ENCODE measurements around the gene RNF25.

RNF25 gene

GRCh38 chr2:218671097-218671653 lies 627 bp downstream of the RNF25 start:
- DNase-seq = no peak

DNA sequence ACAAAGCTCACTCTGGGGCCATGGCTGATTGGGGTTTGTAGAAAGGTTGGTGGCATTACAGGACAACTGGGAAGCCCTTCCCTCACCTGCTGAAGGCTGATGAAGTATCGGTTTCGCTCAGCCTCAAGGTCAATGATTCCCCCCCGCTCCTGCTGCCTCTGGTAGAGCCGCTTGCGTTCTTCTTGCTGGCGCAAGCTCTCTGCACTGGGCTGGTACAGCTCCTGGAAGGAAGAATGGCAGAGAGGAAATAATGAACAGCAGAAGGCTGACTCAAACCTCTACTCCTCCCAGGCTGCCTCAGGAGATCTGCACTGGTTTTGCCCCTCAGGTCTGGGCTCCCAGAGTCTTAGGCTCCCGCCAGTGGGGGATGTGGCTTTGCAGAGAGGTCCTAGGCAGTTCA lies 7.1 kb downstream of the RNF25 start:
- DNase-seq = no peak

GRCh38 chr2:218663901-218664300 lies 7.9 kb downstream of the RNF25 start:
- DNase-seq = no peak

DNA sequence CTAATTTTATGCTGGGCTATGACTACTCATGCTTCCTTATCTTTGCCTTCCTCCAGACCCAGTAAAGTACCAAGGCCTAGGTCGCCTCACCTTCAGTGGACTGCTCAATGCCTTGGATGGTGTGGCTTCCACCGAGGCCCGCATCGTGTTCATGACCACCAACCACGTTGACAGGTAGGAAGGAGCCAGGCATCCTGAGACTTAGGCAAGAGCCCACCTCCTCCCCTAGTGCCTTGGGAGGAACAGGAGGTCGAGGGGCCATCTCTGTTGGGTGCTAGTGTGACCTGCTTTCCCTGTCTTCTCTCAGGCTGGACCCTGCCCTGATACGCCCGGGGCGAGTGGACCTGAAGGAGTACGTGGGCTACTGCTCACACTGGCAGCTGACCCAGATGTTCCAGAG lies 9.0 kb downstream of the RNF25 start:
- no peak for DNase-seq

DNA sequence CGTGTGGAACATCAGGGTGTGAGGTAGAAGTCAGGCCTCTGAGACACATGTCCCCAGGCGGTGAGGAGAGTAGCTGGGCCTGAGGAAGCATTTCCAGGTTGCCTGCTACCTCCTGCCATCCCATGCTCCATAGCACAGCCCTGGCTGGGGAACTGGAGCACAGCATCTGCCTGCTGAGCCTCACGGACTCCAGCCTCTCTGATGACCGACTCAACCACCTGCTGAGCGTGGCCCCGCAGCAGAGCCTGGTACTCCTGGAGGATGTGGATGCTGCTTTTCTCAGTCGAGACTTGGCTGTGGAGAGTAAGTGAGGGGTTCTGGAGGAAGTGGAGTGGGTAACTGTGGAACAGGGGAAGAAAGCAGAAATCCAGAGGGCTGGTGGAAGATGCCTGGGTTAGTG lies 9.4 kb downstream of the RNF25 start:
- no peak for DNase-seq

DNA sequence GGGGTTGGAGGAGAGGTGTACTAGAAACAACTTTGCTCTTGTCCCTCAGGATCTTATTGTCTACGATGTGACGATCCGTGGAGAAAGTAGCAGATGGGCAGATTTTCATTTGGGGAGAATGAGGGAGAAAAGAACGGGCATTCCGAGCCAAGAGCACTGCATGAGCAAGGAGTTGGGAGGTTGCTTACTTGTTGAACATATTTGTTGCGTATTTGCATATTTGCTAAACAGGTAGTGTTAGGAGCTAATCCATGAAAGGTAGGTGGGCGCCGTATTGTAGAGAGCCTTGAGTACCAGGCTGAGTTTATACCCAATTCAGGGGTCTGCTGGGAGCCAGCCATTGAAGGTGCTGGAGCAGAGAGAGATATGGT lies 11.8 kb downstream of the RNF25 start:
- DNase-seq = no peak

DNA sequence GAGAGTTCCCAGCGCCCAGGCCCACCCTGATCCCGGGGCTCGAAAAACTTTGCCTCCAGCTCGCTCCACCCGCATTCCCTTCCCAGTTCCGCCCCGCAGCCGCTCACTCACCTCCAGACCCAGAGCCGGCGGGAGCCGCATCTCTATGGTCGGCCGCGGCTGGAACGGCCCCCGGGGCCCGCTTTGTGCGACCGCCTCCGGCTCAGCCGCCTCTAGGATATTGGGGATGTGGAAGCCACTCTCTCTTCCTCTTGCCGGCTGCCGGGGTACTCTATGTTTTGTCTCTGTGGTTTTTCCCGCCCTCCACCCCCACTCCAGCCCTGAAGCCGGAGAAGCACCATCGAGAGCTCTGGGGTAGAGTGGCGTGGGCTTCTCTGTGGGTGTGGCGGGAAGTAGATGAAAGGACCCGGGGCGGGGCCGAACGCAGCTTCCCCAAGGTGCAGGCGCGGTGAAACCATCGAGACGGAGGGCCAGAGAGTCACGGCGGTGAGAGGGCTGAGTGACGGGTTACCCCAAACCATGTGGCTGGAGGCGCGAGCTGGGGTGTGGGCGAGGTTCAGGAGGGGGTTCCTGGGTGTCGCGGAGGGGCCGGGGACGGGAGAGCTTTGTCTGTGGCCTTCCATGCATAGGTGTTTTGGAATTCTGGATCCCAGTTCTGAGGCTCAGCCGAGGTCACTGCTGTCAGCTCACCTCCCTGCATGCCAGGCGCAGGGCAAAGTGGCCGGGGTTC lies 12.4 kb downstream of the RNF25 start, which contains the start of the genes BCS1L and ZNF142:
Gene BCS1L, plus strand, starts transcription at position 426 of the 730 bp plus-strand sequence. CDS start 1,305 bp downstream, outside the sequence.
Gene ZNF142, minus strand, starts transcription at position 366 of the 730 bp plus-strand sequence. CDS start 3,194 bp downstream, outside the sequence.
- DNase-seq = peak; percentile 88

GRCh38 chr2:218658671-218659257 lies 13.0 kb downstream of the RNF25 start:
- DNase-seq = peak; percentile 11

DNA sequence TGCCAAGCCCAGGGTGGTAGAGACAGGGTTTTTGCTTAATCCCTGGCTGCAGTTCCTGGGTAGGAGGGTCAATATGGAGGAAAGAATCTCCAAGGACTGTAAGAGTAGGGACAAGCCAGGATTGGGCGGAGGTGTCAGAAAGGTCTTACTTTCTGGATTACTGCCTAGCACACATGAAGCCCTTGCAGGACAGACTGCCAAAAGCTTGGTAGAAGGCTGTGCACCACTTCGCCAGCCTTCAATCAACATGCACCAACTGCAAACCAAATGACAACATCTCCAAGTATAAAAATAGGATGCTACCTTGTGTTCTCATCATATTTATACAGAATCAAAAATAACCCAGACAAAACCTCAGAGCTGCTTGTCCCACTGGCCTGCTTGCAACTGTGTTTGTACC lies 16.1 kb downstream of the RNF25 start:
- DNase-seq = no peak

DNA sequence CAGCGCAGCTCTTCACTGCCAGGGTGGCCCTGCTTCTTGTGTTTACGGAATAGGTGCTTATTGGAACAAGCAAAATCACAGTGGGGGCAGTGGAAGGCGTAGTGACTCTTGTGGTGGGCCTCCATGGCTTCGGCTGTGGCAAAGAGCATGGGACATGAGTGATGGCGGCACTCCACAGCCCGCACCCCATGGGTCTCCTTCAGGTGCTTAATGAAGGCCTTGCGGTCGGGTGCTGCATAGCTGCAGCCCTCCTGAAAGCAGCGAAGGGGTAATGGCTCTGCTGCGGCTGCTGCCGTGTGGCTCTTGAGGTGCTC lies 23.1 kb downstream of the RNF25 start:
- no peak for DNase-seq

DNA sequence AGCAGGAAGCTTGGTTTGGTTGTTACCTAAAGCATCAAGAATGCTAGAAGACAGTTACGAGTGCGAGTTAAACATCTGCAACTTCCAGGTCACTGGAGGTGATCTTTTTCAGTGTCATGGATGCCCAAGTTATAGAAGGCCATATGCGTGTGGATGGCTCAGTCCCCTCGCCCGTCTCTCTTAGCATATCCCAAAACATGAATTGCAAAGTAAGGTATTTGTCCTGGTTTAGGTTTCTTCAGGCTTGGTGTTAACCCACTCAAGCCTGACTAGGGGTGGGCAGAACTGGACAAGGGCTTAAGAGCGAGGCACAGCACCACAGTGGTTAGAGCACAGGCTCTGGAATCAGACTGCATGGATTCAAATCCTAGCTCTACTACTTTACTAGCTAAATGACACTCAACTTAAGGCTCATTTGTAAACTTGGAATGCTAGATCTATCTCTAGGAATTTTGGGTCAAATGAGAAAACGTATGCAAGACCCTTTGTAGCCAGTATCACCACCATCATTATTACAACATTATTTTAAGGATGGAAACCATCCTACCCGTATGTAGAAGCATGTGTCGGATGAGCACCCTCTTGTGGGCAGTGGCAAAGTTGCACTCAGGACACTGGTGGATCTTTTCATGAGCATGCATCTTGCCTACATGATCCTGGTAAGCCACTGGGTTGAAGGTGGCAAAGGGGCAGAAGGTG lies 23.6 kb downstream of the RNF25 start:
- DNase-seq = peak; percentile 18

DNA sequence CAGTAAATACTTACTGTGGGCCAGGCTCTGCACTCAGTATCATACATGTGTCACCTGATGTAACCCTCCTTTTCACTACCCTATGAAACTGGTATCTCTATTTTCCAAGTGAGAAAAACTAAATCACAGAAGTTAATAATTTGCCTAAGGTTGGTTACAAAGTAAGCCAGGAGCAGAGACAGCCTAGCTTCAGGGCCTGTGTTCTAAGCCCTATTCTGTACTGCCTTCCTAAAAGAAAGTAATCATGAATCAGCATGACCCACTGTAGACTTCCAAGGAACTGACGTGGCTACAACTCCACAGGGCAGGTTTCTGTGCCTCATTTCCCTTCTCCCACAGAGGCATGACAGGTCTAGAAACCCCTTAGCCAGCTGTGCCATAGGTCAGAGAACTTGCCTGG lies 26.7 kb downstream of the RNF25 start:
- no peak for DNase-seq

GRCh38 chr2:218644721-218645120 lies 27.1 kb downstream of the RNF25 start:
- no peak for DNase-seq

DNA sequence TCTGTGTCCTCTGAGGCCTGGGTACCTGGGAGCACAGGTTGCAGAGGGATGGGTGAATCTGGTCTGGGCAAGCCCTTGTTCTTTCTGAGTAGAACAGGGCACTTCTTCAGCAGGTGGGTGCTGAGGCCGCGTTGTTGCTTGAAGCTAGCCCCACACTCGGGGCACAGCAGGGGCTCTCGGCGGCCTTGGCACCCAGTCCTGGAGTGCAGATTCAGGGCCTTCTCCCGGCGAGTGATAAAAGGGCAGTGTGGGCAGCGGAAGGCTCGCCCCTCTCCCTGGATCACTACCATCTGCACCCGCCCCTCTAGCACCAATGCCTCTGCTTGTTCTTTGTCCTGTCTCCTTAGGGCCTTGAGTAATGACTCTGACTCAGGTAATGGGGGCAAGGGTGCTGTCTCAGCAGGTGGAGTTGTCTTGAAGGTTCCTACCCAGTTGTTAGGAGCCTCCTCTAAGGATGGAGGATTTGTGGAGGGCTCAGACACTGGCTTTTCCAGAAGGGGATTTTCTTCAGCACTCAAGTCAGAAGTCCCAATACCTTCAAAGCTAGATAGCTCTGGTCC lies 28.0 kb downstream of the RNF25 start:
- DNase-seq = no peak

DNA sequence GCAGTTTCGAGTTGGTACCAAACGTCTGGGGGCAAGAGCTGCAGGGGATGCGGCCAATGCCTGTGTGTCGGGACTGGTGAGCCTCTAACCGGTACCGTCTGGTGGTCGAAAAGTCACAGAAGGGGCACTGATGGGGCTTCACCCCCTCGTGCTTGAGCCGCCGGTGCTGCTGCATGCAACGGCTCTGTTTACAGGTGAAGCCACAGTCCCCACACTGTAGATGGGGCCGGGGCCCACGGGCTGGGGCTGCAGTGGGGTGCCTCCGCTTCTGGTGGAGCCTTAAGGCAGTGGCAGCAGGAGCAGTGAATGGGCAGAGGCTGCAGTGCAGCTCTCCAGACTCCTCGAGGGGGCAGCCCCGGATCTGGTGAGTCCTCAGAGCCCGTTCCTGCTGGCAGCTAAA lies 29.0 kb downstream of the RNF25 start:
- no peak for DNase-seq

DNA sequence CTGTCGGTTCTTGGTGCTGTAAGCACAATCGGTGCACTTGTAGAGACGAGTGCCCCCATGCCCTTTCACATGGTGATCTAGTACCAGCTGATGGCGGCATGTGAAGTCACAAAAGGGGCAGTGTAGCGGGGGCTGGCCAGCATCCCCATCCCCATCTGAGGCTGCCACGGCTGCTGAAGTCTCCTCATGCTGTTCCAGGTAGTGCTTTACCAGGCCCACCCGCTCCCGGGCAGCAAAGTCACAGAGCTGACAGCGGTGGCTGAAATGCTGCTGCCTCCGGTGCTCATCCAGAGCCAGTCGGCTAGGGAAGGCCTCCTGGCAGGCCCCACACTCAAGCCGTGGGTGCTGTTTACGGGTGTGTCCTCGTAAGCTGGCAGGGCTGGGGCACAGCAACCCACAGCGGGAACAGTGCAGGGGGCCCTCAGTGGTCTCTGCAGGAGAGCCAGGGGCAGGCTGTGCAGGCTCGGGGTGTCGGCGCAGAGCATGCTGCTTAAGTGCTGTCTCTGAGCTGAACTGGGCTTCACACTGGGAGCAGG lies 29.6 kb downstream of the RNF25 start:
- no peak for DNase-seq

GRCh38 chr2:218638372-218638771 lies 33.4 kb downstream of the RNF25 start:
- no peak for DNase-seq

DNA sequence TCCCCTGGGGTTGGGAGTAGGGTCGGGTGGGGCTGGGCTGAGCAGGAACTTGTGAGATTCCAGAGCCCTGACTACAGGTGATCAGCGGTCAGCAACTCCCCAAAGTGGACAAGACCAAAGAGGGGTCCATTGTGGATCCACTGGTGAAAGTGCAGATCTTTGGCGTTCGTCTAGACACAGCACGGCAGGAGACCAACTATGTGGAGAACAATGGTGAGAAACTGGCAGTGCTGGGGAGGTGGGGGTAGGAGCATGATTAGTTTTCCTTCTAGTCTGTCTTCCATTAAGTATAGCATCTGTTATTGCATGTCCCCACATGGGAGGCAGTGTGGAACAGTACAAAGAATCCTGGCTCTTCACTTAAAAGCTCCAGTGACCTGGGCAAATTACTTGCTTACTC lies 36.1 kb downstream of the RNF25 start:
- DNase-seq = no peak

- no peak for DNase-seq
Measured at GRCh38 chr2:218631837-218632236, 40.0 kb downstream of the RNF25 start.

GRCh38 chr2:218627939-218628338 lies 43.9 kb downstream of the RNF25 start:
- DNase-seq = no peak

DNA sequence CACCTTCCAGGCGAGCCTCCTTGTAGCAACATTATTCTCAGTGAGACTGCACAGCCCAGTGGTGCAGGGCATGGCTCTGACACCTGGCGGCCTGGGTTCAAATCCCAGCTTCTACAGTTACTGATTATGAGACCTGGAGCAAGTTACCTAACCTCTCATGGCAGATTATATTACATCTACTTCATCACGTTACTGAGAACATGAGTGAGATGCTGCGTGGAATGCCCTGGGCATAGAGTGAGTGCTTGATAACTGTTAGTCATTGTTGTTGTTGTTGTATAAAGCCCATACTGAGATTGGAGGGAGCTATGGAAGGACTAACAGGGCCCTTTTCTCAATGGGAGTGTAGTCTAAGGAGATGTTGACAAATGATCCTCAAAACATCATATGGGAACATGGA lies 45.4 kb downstream of the RNF25 start:
- DNase-seq = no peak

DNA sequence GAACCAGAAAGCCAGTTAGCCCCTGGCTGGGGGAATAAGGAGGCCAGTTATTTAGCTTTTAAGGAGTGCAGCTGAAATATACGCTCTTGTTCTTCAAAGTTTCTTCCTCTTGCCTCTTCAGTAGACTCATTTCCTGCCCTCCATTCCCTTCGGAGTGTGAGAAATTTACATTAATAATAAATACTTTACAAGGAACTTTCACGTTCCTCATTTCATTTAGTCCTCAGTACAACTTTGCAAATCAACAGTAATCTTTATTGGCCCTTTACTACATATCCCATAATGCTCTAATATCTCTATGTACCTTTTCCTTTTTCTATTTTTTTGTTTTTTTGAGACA lies 48.5 kb downstream of the RNF25 start:
- no peak for DNase-seq

GRCh38 chr2:218622606-218623365 lies 49.0 kb downstream of the RNF25 start:
- DNase-seq = no peak

All from T-helper 9 cell (primary cell).